ENCODE measurements around the gene LLCFC1.

The LLCFC1 gene

GRCh38 chr7:142910481-142910880, 28.8 kb upstream of the LLCFC1 start:
- no peak for DNase-seq

GRCh38 chr7:142913051-142913450, 26.2 kb upstream of the LLCFC1 start:
- no peak for DNase-seq

- no peak for DNase-seq
Observed at GRCh38 chr7:142913566-142913965, 25.7 kb upstream of the LLCFC1 start.

- no peak for DNase-seq
Observed at GRCh38 chr7:142914121-142914520, 25.2 kb upstream of the LLCFC1 start.

GRCh38 chr7:142915315-142915714, 24.0 kb upstream of the LLCFC1 start:
- no peak for DNase-seq

GRCh38 chr7:142916508-142916907, 22.8 kb upstream of the LLCFC1 start:
- DNase-seq: no peak

- DNase-seq: no peak
Observed at GRCh38 chr7:142917447-142917846, 21.8 kb upstream of the LLCFC1 start.

- DNase-seq: no peak
Observed at GRCh38 chr7:142918901-142919300, 20.4 kb upstream of the LLCFC1 start.

GRCh38 chr7:142919656-142920055, 19.6 kb upstream of the LLCFC1 start:
- DNase-seq: no peak

- DNase-seq: no peak
Observed at GRCh38 chr7:142923391-142923790, 15.9 kb upstream of the LLCFC1 start.

- DNase-seq: no peak
Observed at GRCh38 chr7:142925413-142925812, 13.9 kb upstream of the LLCFC1 start.

- DNase-seq: no peak
Observed at GRCh38 chr7:142927085-142927745, 12.1 kb upstream of the LLCFC1 start.

- DNase-seq: no peak
Observed at GRCh38 chr7:142927949-142928348, 11.3 kb upstream of the LLCFC1 start.

GRCh38 chr7:142930126-142930730, 9.1 kb upstream of the LLCFC1 start:
- DNase-seq: no peak

GRCh38 chr7:142932386-142933091, 6.7 kb upstream of the LLCFC1 start:
- DNase-seq: no peak

GRCh38 chr7:142933092-142933475, 6.2 kb upstream of the LLCFC1 start:
- DNase-seq: no peak

GRCh38 chr7:142933624-142934023, 5.7 kb upstream of the LLCFC1 start, which contains the start of gene TRPV5:
TSS of gene TRPV5 (minus strand) at chr7:142933746. CDS start at chr7:142933459, 287 bp downstream.
- no peak for DNase-seq

GRCh38 chr7:142934056-142934455, 5.2 kb upstream of the LLCFC1 start:
- no peak for DNase-seq

GRCh38 chr7:142935941-142936565, 3.2 kb upstream of the LLCFC1 start:
- DNase-seq: no peak

GRCh38 chr7:142938611-142939010, 673 bp upstream of the LLCFC1 start:
- no peak for DNase-seq

GRCh38 chr7:142940966-142941535, 1.8 kb downstream of the LLCFC1 start:
- no peak for DNase-seq

- DNase-seq: no peak
Observed at GRCh38 chr7:142941541-142941940, 2.3 kb downstream of the LLCFC1 start.

- DNase-seq: no peak
Observed at GRCh38 chr7:142942746-142943145, 3.5 kb downstream of the LLCFC1 start.
